ENCODE data around the gene SLC6A18. TPM values are rescaled to one million over a fixed set of nuclear protein-coding genes. Genes with fewer than 3 reads are reported as not detected.

SLC6A18 gene
- total and polyA plus RNA-seq, 9 of the 15 experiments (the other 6 are each of a cell fraction or from before 2014, with no cell fraction given): not detected

DNA sequence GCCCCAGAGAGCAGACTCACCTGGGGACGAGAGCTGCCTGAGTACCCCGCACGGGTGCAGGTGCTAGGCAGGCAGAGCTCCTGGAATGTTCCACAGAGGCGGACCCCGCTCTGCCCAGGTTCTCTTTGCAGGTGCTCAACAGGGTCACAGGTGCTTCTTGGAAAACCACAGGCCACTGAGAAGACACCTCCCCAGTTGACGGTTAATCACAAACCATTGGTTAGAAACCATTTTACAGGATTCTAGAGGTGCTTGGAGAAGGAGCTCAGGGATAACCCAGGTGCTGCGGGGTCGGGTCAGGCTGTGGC lies 41.1 kb upstream of the SLC6A18 start (continued):
- TF ChIP-seq, protein P1, sequence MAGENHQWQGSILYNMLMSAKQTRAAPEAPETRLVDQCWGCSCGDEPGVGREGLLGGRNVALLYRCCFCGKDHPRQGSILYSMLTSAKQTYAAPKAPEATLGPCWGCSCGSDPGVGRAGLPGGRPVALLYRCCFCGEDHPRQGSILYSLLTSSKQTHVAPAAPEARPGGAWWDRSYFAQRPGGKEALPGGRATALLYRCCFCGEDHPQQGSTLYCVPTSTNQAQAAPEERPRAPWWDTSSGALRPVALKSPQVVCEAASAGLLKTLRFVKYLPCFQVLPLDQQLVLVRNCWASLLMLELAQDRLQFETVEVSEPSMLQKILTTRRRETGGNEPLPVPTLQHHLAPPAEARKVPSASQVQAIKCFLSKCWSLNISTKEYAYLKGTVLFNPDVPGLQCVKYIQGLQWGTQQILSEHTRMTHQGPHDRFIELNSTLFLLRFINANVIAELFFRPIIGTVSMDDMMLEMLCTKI (IDR thresholded peaks at IDR 0.05; ENCODE audit: partially characterized antibody): no peak
- TF ChIP-seq, protein P2, sequence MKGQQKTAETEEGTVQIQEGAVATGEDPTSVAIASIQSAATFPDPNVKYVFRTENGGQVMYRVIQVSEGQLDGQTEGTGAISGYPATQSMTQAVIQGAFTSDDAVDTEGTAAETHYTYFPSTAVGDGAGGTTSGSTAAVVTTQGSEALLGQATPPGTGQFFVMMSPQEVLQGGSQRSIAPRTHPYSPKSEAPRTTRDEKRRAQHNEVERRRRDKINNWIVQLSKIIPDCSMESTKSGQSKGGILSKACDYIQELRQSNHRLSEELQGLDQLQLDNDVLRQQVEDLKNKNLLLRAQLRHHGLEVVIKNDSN (CRISPR knock-in tag; IDR thresholded peaks at IDR 0.05): no peak
- TF ChIP-seq POLR2AphosphoS5 (IDR thresholded peaks at IDR 0.05; ENCODE audit: control insufficient read depth, insufficient read depth, low read depth, low read length) (no peak), SREBF2 (CRISPR knock-in tag; IDR thresholded peaks at IDR 0.05) (no peak), ZNF174 (CRISPR knock-in tag; IDR thresholded peaks at IDR 0.05) (no peak), MYC (IDR thresholded peaks at IDR 0.05; ENCODE audit: low read depth, low read length) (no peak), MYC (CRISPR knock-in tag; IDR thresholded peaks at IDR 0.05; ENCODE audit: borderline replicate concordance, low read depth) (no peak), HDAC2 (IDR thresholded peaks at IDR 0.05) (no peak), SLC30A9 (CRISPR knock-in tag; IDR thresholded peaks at IDR 0.05) (no peak), ZNF146 (CRISPR knock-in tag; IDR thresholded peaks at IDR 0.05; ENCODE audit: unreplicated experiment) (no peak), FOXM1 (IDR thresholded peaks at IDR 0.05; ENCODE audit: low read depth) (no peak), FOXM1 (CRISPR knock-in tag; IDR thresholded peaks at IDR 0.05; ENCODE audit: low read depth) (no peak), FOXJ2 (tag; IDR thresholded peaks at IDR 0.05) (no peak), SMAD1 (IDR thresholded peaks at IDR 0.05; ENCODE audit: low read depth, low read length, partially characterized antibody) (no peak)
- TF ChIP-seq, protein P3, sequence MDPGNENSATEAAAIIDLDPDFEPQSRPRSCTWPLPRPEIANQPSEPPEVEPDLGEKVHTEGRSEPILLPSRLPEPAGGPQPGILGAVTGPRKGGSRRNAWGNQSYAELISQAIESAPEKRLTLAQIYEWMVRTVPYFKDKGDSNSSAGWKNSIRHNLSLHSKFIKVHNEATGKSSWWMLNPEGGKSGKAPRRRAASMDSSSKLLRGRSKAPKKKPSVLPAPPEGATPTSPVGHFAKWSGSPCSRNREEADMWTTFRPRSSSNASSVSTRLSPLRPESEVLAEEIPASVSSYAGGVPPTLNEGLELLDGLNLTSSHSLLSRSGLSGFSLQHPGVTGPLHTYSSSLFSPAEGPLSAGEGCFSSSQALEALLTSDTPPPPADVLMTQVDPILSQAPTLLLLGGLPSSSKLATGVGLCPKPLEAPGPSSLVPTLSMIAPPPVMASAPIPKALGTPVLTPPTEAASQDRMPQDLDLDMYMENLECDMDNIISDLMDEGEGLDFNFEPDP (CRISPR knock-in tag; IDR thresholded peaks at IDR 0.05): no peak
- TF ChIP-seq, protein P4, sequence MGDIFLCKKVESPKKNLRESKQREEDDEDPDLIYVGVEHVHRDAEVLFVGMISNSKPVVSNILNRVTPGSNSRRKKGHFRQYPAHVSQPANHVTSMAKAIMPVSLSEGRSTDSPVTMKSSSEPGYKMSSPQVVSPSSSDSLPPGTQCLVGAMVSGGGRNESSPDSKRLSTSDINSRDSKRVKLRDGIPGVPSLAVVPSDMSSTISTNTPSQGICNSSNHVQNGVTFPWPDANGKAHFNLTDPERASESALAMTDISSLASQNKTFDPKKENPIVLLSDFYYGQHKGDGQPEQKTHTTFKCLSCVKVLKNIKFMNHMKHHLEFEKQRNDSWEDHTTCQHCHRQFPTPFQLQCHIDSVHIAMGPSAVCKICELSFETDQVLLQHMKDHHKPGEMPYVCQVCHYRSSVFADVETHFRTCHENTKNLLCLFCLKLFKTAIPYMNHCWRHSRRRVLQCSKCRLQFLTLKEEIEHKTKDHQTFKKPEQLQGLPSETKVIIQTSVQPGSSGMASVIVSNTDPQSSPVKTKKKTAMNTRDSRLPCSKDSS (IDR thresholded peaks at IDR 0.05; ENCODE audit: low read depth, partially characterized antibody): no peak
- TF ChIP-seq, protein P5, sequence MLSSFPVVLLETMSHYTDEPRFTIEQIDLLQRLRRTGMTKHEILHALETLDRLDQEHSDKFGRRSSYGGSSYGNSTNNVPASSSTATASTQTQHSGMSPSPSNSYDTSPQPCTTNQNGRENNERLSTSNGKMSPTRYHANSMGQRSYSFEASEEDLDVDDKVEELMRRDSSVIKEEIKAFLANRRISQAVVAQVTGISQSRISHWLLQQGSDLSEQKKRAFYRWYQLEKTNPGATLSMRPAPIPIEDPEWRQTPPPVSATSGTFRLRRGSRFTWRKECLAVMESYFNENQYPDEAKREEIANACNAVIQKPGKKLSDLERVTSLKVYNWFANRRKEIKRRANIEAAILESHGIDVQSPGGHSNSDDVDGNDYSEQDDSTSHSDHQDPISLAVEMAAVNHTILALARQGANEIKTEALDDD (IDR thresholded peaks at IDR 0.05): no peak
- TF ChIP-seq, protein P6, sequence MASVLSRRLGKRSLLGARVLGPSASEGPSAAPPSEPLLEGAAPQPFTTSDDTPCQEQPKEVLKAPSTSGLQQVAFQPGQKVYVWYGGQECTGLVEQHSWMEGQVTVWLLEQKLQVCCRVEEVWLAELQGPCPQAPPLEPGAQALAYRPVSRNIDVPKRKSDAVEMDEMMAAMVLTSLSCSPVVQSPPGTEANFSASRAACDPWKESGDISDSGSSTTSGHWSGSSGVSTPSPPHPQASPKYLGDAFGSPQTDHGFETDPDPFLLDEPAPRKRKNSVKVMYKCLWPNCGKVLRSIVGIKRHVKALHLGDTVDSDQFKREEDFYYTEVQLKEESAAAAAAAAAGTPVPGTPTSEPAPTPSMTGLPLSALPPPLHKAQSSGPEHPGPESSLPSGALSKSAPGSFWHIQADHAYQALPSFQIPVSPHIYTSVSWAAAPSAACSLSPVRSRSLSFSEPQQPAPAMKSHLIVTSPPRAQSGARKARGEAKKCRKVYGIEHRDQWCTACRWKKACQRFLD (CRISPR knock-in tag; IDR thresholded peaks at IDR 0.05): no peak

Data from K562 (cell line).